ENCODE measurements around the gene SCRN3.
"Not testable (repeated sequence)": the region's sequence is repeated elsewhere in the genome, so short reads cannot be mapped to it uniquely, and the experiment has no call there.

The SCRN3 gene

GRCh38 chr2:174395284-174395968, at the start of gene SCRN3:
Gene SCRN3, plus strand, starts transcription at chr2:174395730. Its CDS starts 2,554 bp downstream, at chr2:174398284.
- peak; percentile 97 for ATAC-seq
- Mint-ChIP-seq H3K27me3 (no peaks in the 10 kb centered on the region), H3K36me3 (peaks cover 29% of the 10 kb centered on the region), H3K9me3 (no peaks in the 10 kb centered on the region), H3K4me3 (peak within 1 kb of the TSS; percentile 96), H3K27ac (peak within 1 kb of the TSS; percentile 95), H3K4me1 (peaks cover 36% of the 10 kb centered on the region)

- peaks cover 25% of the 10 kb centered on the region for H3K36me3 Mint-ChIP-seq
- no peak overlapping the region for H3K27ac Mint-ChIP-seq
- H3K4me1 Mint-ChIP-seq, result no peaks in the 10 kb centered on the region
- peaks cover 4% of the 10 kb centered on the region for H3K27me3 Mint-ChIP-seq
- no peaks in the 10 kb centered on the region for H3K9me3 Mint-ChIP-seq
- no peak for ATAC-seq
- H3K4me3 Mint-ChIP-seq, result no peak overlapping the region
Measured at GRCh38 chr2:174350018-174350417, 45.5 kb upstream of the SCRN3 start.

GRCh38 chr2:174350593-174351181, 44.8 kb upstream of the SCRN3 start:
- no peaks in the 10 kb centered on the region for H3K9me3 Mint-ChIP-seq
- H3K4me1 Mint-ChIP-seq, result no peaks in the 10 kb centered on the region
- H3K27ac Mint-ChIP-seq, result no peak overlapping the region
- peaks cover 25% of the 10 kb centered on the region for H3K36me3 Mint-ChIP-seq
- ATAC-seq, result no peak
- no peak overlapping the region for H3K4me3 Mint-ChIP-seq
- no peaks in the 10 kb centered on the region for H3K27me3 Mint-ChIP-seq

GRCh38 chr2:174353004-174353403, 42.5 kb upstream of the SCRN3 start:
- H3K4me3 Mint-ChIP-seq, result no peak overlapping the region
- H3K9me3 Mint-ChIP-seq, result no peaks in the 10 kb centered on the region
- H3K4me1 Mint-ChIP-seq, result no peaks in the 10 kb centered on the region
- no peak overlapping the region for H3K27ac Mint-ChIP-seq
- ATAC-seq, result no peak
- H3K27me3 Mint-ChIP-seq, result no peaks in the 10 kb centered on the region
- H3K36me3 Mint-ChIP-seq, result peaks cover 31% of the 10 kb centered on the region

GRCh38 chr2:174356347-174356746, 39.2 kb upstream of the SCRN3 start:
- Mint-ChIP-seq H3K4me3 (no peak overlapping the region), H3K4me1 (no peaks in the 10 kb centered on the region), H3K36me3 (peaks cover 43% of the 10 kb centered on the region), H3K27me3 (no peaks in the 10 kb centered on the region), H3K9me3 (peaks cover 3% of the 10 kb centered on the region), H3K27ac (no peak overlapping the region)
- ATAC-seq, result no peak

GRCh38 chr2:174359663-174360062, 35.9 kb upstream of the SCRN3 start:
- not testable (repeated sequence) for H3K27me3 Mint-ChIP-seq, H3K4me1 Mint-ChIP-seq, ATAC-seq, H3K27ac Mint-ChIP-seq, H3K4me3 Mint-ChIP-seq, H3K9me3 Mint-ChIP-seq
- H3K36me3 Mint-ChIP-seq, result peaks cover 62% of the 10 kb centered on the region

GRCh38 chr2:174362949-174363348, 32.6 kb upstream of the SCRN3 start:
- Mint-ChIP-seq H3K9me3 (peaks cover 21% of the 10 kb centered on the region), H3K4me3 (no peak overlapping the region), H3K27me3 (no peaks in the 10 kb centered on the region), H3K36me3 (peaks cover 82% of the 10 kb centered on the region), H3K4me1 (no peaks in the 10 kb centered on the region), H3K27ac (no peak overlapping the region)
- ATAC-seq, result no peak

- H3K4me1 Mint-ChIP-seq, H3K27ac Mint-ChIP-seq, H3K4me3 Mint-ChIP-seq, ATAC-seq, H3K27me3 Mint-ChIP-seq: not testable (repeated sequence)
- Mint-ChIP-seq H3K36me3 (peaks cover 88% of the 10 kb centered on the region), H3K9me3 (peaks cover 23% of the 10 kb centered on the region)
Measured at GRCh38 chr2:174363492-174364225, 31.9 kb upstream of the SCRN3 start.

GRCh38 chr2:174364628-174365027, 30.9 kb upstream of the SCRN3 start:
- Mint-ChIP-seq H3K4me3 (no peak overlapping the region), H3K27ac (no peak overlapping the region), H3K4me1 (no peaks in the 10 kb centered on the region), H3K27me3 (no peaks in the 10 kb centered on the region), H3K9me3 (peaks cover 23% of the 10 kb centered on the region), H3K36me3 (peaks cover 88% of the 10 kb centered on the region)
- no peak for ATAC-seq

GRCh38 chr2:174365571-174365970, 30.0 kb upstream of the SCRN3 start:
- Mint-ChIP-seq H3K4me1 (no peaks in the 10 kb centered on the region), H3K27ac (no peak overlapping the region), H3K36me3 (peaks cover 86% of the 10 kb centered on the region), H3K4me3 (no peak overlapping the region), H3K9me3 (peaks cover 21% of the 10 kb centered on the region), H3K27me3 (no peaks in the 10 kb centered on the region)
- ATAC-seq, result no peak

GRCh38 chr2:174368691-174369090, 26.8 kb upstream of the SCRN3 start:
- ATAC-seq, result no peak
- Mint-ChIP-seq H3K9me3 (peaks cover 18% of the 10 kb centered on the region), H3K4me3 (no peak overlapping the region), H3K36me3 (peaks cover 84% of the 10 kb centered on the region), H3K4me1 (no peaks in the 10 kb centered on the region), H3K27me3 (no peaks in the 10 kb centered on the region), H3K27ac (no peak overlapping the region)

GRCh38 chr2:174376967-174377366, 18.6 kb upstream of the SCRN3 start:
- Mint-ChIP-seq H3K36me3 (peaks cover 56% of the 10 kb centered on the region), H3K27me3 (no peaks in the 10 kb centered on the region), H3K4me1 (no peaks in the 10 kb centered on the region)

GRCh38 chr2:174383796-174384195, 11.7 kb upstream of the SCRN3 start:
- Mint-ChIP-seq H3K4me1 (peaks cover 1% of the 10 kb centered on the region), H3K27me3 (no peaks in the 10 kb centered on the region), H3K36me3 (peaks cover 46% of the 10 kb centered on the region), H3K9me3 (peaks cover under 1% of the 10 kb centered on the region), H3K27ac (peak overlapping the region; percentile 46), H3K4me3 (no peak overlapping the region)
- ATAC-seq, result no peak

More at GRCh38 chr2:174376967-174377366, 18.6 kb upstream of the SCRN3 start:
- H3K9me3 Mint-ChIP-seq, result no peaks in the 10 kb centered on the region
- H3K27ac Mint-ChIP-seq, result no peak overlapping the region
- ATAC-seq, result no peak
- no peak overlapping the region for H3K4me3 Mint-ChIP-seq

GRCh38 chr2:174385201-174385600, 10.3 kb upstream of the SCRN3 start:
- Mint-ChIP-seq H3K9me3 (peaks cover 3% of the 10 kb centered on the region), H3K36me3 (peaks cover 52% of the 10 kb centered on the region), H3K4me1 (peaks cover 8% of the 10 kb centered on the region), H3K27ac (no peak overlapping the region), H3K4me3 (no peak overlapping the region), H3K27me3 (no peaks in the 10 kb centered on the region)
- ATAC-seq, result no peak

- peaks cover 26% of the 10 kb centered on the region for H3K4me1 Mint-ChIP-seq
- H3K27me3 Mint-ChIP-seq, H3K9me3 Mint-ChIP-seq, ATAC-seq, H3K4me3 Mint-ChIP-seq, H3K27ac Mint-ChIP-seq: not testable (repeated sequence)
- peaks cover 70% of the 10 kb centered on the region for H3K36me3 Mint-ChIP-seq
Measured at GRCh38 chr2:174388706-174389105, 6.8 kb upstream of the SCRN3 start.

- no peaks in the 10 kb centered on the region for H3K27me3 Mint-ChIP-seq
- H3K9me3 Mint-ChIP-seq, result peaks cover 3% of the 10 kb centered on the region
- H3K4me3 Mint-ChIP-seq, result no peak overlapping the region
- H3K27ac Mint-ChIP-seq, result no peak overlapping the region
- peaks cover 62% of the 10 kb centered on the region for H3K36me3 Mint-ChIP-seq
- H3K4me1 Mint-ChIP-seq, result peaks cover 32% of the 10 kb centered on the region
- ATAC-seq, result no peak
Measured at GRCh38 chr2:174389542-174389941, 6.0 kb upstream of the SCRN3 start.
